Uterus (tissue), 4 donors: Measurements from ENCODE around the gene SPATA31D4. TPM values are rescaled to one million over a fixed set of nuclear protein-coding genes. Genes with fewer than 3 reads are reported as not detected.

ENCODE experiments used
- DNase-seq, 2 donors: peaks; one replicate each; pipeline ENCODE4 v3.0.0-alpha.2; 2019 to 2020
- H3K27ac ChIP-seq, 2 donors: fragments of 200-600 bp; sonication (generic); 1 replicate in 1 of 2; 2 replicates in 1 of 2; pipeline ENCODE4 v1.5.1; 2016 to 2018
- H3K27me3 ChIP-seq, 2 donors: fragments of 200-600 bp; sonication (generic); one replicate each; pipeline ENCODE4 v1.5.1; 2018 to 2019; ENCODE audit warnings: control low read depth in 1 of 2
- H3K36me3 ChIP-seq, 2 donors: fragments of 200-600 bp; sonication (generic); one replicate each; pipeline ENCODE4 v1.5.1; 2019; ENCODE audit warnings: control low read depth in 1 of 2
- H3K4me1 ChIP-seq, 2 donors: fragments of 200-600 bp; sonication (generic); one replicate each; pipeline ENCODE4 v1.5.1; 2018 to 2019; ENCODE audit warnings: control low read depth in 1 of 2
- H3K4me3 ChIP-seq, 2 donors: fragments of 200-600 bp; sonication (generic); 1 replicate in 1 of 2; 2 replicates in 1 of 2; pipeline ENCODE4 v1.5.1; 2018 to 2019; ENCODE audit warnings: mild to moderate bottlenecking in 1 of 2
- H3K9me3 ChIP-seq, 2 donors: fragments of 200-600 bp; sonication (generic); one replicate each; pipeline ENCODE4 v1.5.1; 2019; ENCODE audit warnings: control low read depth in 1 of 2
- POLR2A ChIP-seq, 2 donors: fragments of 450-650 bp; IDR thresholded peaks; one replicate each; pipeline ENCODE4 v1.6.1; 2016; ENCODE audit warnings: antibody characterized with exemption in 2 of 2, mild to moderate bottlenecking in 1 of 2, moderate library complexity in 1 of 2
- intact Hi-C: fragments of 100-400 bp; cut with DNase I; formaldehyde crosslinking; loops from one replicate; pipeline ENCODE4 v1.15.1; 2023; ENCODE audit warnings: low total_unique reads
- total RNA-seq, 4 donors: library from RNA; depleted of rRNA in 3 of 4; stranded (reverse); fragments of >200 nt in 3 of 4; gene quantifications; one replicate each; pipeline versions ENCODE4 v1.1.0 to v1.2.4, GENCODE V29; 2014 to 2023
- TF ChIP-seq, protein P1 (sequence below), 4 experiments: fragments of 200-600 bp in 2 of 4; fragments of 450-650 bp in 2 of 4; sonication (generic) in 2 of 4; IDR thresholded peaks; one replicate each; pipeline ENCODE4 v1.5.1; 2016 to 2019; ENCODE audit warnings: antibody characterized with exemption in 4 of 4, mild to moderate bottlenecking in 2 of 4, moderate library complexity in 1 of 4
- donor health status: DM: yes; HTN: yes; CAD: no.

SPATA31D4 gene
- total RNA-seq, 4 donors from 2014 or later = not detected

DNA sequence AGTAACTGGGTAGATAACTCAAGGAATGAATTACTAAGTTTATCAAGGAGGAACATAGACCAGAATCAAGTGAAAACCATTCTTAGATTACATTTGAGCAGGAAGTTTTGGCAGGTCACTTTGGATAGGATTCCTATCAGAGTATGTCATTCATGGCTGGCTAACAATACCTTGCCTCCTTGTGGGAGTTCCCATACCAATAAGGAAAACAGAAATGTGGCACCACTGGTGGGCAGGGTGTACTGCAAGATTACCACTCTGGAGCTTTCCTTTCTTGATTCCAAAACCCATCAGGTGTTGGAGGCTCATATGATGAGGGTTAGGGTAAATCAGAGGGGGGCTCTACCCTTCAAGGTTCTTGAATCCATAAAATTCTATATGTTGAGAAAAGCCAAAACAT is 41.7 kb downstream of the SPATA31D4 start:
- DNase-seq = no peak
- H3K27me3 ChIP-seq = no peaks in the 10 kb centered on the region
- TF ChIP-seq, protein P1, sequence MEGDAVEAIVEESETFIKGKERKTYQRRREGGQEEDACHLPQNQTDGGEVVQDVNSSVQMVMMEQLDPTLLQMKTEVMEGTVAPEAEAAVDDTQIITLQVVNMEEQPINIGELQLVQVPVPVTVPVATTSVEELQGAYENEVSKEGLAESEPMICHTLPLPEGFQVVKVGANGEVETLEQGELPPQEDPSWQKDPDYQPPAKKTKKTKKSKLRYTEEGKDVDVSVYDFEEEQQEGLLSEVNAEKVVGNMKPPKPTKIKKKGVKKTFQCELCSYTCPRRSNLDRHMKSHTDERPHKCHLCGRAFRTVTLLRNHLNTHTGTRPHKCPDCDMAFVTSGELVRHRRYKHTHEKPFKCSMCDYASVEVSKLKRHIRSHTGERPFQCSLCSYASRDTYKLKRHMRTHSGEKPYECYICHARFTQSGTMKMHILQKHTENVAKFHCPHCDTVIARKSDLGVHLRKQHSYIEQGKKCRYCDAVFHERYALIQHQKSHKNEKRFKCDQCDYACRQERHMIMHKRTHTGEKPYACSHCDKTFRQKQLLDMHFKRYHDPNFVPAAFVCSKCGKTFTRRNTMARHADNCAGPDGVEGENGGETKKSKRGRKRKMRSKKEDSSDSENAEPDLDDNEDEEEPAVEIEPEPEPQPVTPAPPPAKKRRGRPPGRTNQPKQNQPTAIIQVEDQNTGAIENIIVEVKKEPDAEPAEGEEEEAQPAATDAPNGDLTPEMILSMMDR (IDR thresholded peaks at IDR 0.05) = no peak
- intact Hi-C loops = no loop called here
- H3K36me3 ChIP-seq = no peaks in the 10 kb centered on the region
- no peak overlapping the region for H3K4me3 ChIP-seq
- H3K9me3 ChIP-seq = no peaks in the 10 kb centered on the region
- H3K27ac ChIP-seq = no peak overlapping the region
- no peaks in the 10 kb centered on the region for H3K4me1 ChIP-seq

DNA sequence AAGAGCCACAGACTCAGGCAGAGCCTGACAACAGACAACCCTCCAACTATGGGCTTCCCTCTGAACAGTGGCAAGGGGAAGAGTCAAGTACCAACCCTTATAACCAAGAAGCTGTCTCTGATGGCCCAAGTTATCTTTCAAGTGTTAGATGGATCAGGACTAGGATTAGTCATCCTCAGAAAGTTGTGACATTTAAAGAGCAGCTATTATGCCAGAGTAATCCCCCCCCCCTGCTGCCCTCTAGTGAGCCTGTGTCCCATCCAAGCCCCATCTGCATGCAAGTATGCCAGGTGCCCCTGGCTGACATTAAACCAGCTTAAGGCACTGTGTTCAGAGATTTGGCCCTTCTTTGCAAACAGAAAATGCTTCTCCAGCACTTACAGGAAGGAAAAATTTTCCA is 43.5 kb downstream of the SPATA31D4 start:
- Histone ChIP-seq H3K27ac (no peak overlapping the region), H3K4me3 (no peak overlapping the region), H3K4me1 (no peaks in the 10 kb centered on the region), H3K27me3 (no peaks in the 10 kb centered on the region), H3K36me3 (no peaks in the 10 kb centered on the region), H3K9me3 (no peaks in the 10 kb centered on the region)
- DNase-seq = no peak
- TF ChIP-seq, protein P1 (IDR thresholded peaks at IDR 0.05) = no peak
- no peak for TF ChIP-seq POLR2A (IDR thresholded peaks at IDR 0.05)
- intact Hi-C loops = no loop called here

DNA sequence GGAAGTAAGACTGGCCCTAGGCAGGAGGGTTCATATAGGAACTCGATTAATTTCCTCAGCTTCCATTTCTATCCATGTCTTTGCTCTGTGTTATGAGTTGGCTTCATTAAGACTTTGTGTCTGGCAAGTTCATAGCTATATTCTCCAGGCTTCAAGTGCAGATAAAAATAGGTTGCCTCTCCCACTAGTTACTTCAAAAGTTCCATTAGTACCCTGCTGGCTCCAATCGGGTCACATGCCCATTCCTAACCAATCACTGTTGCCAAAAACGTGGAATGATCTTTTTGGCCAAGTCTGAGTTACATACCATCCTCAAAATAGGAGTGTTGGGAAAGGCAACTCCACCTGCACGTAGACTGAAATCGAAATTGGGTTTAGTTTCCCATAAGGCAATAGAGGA is 46.5 kb downstream of the SPATA31D4 start:
- intact Hi-C loops = no loop called here
- no peak for TF ChIP-seq POLR2A (IDR thresholded peaks at IDR 0.05)
- TF ChIP-seq, protein P1 (IDR thresholded peaks at IDR 0.05) = no peak
- DNase-seq = no peak
- Histone ChIP-seq H3K36me3 (no peaks in the 10 kb centered on the region), H3K4me1 (no peaks in the 10 kb centered on the region), H3K4me3 (no peak overlapping the region), H3K27ac (no peak overlapping the region), H3K27me3 (no peaks in the 10 kb centered on the region), H3K9me3 (no peaks in the 10 kb centered on the region)

DNA sequence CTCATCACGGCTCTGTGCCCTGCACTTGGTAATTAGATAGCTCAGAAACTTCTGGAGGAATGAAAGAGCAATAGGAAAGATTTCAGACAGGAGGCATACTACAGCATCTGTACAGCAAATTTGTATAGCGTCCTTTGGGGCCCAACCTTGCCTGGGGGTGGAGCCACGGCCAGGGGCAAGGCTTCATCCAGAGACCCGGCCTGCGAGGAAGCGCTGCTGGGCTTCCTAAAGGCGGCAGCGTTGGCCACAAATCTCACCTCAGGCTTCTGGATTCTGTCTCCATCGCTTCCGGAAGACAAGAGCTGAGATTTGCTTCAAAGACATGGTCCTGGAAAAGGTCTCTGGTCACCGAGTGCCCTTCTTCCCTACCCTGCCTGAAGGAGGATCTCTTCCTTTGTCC is 48.1 kb downstream of the SPATA31D4 start:
- Histone ChIP-seq H3K36me3 (no peaks in the 10 kb centered on the region), H3K4me3 (no peak overlapping the region), H3K9me3 (no peaks in the 10 kb centered on the region), H3K4me1 (no peaks in the 10 kb centered on the region), H3K27me3 (no peaks in the 10 kb centered on the region), H3K27ac (no peak overlapping the region)
- TF ChIP-seq, protein P1 (IDR thresholded peaks at IDR 0.05) = no peak
- no peak for TF ChIP-seq POLR2A (IDR thresholded peaks at IDR 0.05)
- DNase-seq = no peak
- intact Hi-C loops = no loop called here

DNA sequence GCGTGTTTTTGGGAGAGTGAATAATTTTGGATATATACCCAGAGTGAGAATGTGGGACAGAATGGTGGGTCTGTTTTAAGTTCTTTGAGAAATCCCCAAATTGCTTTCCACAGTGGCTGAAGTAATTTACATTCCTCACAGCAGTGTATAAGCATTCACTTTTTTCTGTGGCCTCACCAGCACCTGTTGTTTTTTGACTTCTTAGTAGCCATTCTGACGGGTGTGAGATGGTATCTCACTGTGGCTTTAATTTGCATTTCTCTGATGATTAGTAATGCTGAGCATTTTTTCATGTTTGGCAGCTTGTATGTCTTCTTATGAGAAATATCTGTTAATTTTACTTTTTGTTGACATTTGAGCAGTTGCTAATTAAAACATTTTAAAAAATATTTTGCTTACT is 51.0 kb downstream of the SPATA31D4 start:
- TF ChIP-seq, protein P1 (IDR thresholded peaks at IDR 0.05) = no peak
- TF ChIP-seq POLR2A (IDR thresholded peaks at IDR 0.05) = no peak
- DNase-seq = no peak
- no peak overlapping the region for H3K4me3 ChIP-seq
- no peaks in the 10 kb centered on the region for H3K36me3 ChIP-seq
- H3K9me3 ChIP-seq = no peaks in the 10 kb centered on the region
- no peak overlapping the region for H3K27ac ChIP-seq
- no peaks in the 10 kb centered on the region for H3K4me1 ChIP-seq
- no peaks in the 10 kb centered on the region for H3K27me3 ChIP-seq
- intact Hi-C loops = no loop called here
